HG02938 (cell line): ENCODE data around the gene PSME2.
A peak's percentile ranks its signal among the peaks of the same experiment; 100 is the strongest.

Source experiments
- ATAC-seq: cut with Tn5 transposase; IDR thresholded peaks from one replicate; pipeline ENCODE4 v1.9.1; 2021; ENCODE audit warnings: mild to moderate bottlenecking, moderate library complexity; ENCODE audit not compliant: unreplicated experiment

Gene PSME2

GRCh38 chr14:24095271-24096068 is 50.9 kb downstream of the PSME2 start:
- peak; percentile 74 for ATAC-seq

- no peak for ATAC-seq
Observed at GRCh38 chr14:24094841-24095270, 51.6 kb downstream of the PSME2 start.

GRCh38 chr14:24093901-24094840 is 52.2 kb downstream of the PSME2 start, which contains the start of gene PCK2:
TSS of gene PCK2 (plus strand) at chr14:24094311. CDS start at chr14:24094406, 95 bp downstream.
- ATAC-seq = peak; percentile 41
